Measurements from ENCODE around the gene CDKN2A. TPM values are rescaled to one million over a fixed set of nuclear protein-coding genes. Genes with fewer than 3 reads are reported as not detected.

CDKN2A gene
- total RNA-seq = 10 to 100 TPM; 15.9 to 16.6 TPM

DNA sequence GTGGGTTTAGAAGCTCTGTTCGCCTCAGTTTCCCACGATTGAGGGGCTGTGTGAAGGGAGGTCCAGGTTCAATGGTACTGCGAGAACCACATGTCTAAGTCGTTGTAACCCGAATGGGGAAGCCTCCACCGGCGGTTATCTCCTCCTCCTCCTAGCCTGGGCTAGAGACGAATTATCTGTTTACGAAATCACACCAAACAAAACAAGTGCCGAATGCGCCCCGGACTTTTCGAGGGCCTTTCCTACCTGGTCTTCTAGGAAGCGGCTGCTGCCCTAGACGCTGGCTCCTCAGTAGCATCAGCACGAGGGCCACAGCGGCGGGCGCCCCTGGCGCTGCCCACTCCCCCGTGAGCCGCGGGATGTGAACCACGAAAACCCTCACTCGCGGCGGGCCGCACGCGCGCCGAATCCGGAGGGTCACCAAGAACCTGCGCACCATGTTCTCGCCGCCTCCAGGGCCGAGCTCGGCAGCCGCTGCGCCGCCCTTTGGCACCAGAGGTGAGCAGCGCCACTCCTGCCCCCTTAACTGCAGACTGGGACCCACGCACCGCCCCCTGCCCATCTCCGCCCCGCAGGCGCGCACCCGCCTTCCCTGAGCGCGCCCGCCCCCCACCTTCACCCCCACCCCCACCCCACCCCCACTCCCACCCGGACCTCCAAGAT is at the start of gene CDKN2A:
Gene CDKN2A, minus strand, starts transcription at position 500 of the 663 bp plus-strand sequence.
- Mint-ChIP-seq H3K4me3 (peak within 1 kb of the TSS; percentile 97), H3K4me1 (peaks cover 30% of the 10 kb centered on the region), H3K27ac (peak within 1 kb of the TSS; percentile 99), H3K9me3 (peaks cover 7% of the 10 kb centered on the region), H3K27me3 (peaks cover 57% of the 10 kb centered on the region), H3K36me3 (ENCODE audit: low read depth) (peaks cover 28% of the 10 kb centered on the region)
- ChIA-PET POLR2A (no interaction called here), CTCF (interaction anchor here (1.1 to 2.8 kb wide), 2 partner anchors 14 to 178 kb away, joined by 3 to 24 read pairs; no protein-coding TSS in a partner anchor)
- peak; percentile 56 for DNase-seq

GRCh38 chr9:22043928-22044327 is 49.7 kb upstream of the CDKN2A start:
- Mint-ChIP-seq H3K9me3 (no peaks in the 10 kb centered on the region), H3K4me3 (no peak overlapping the region), H3K4me1 (peaks cover 45% of the 10 kb centered on the region), H3K27me3 (peaks cover 64% of the 10 kb centered on the region), H3K36me3 (ENCODE audit: low read depth) (peaks cover 5% of the 10 kb centered on the region), H3K27ac (no peak overlapping the region)
- DNase-seq = no peak
- POLR2A ChIA-PET = no interaction called here
- CTCF ChIA-PET = no interaction called here

- Mint-ChIP-seq H3K27me3 (peaks cover 53% of the 10 kb centered on the region), H3K36me3 (ENCODE audit: low read depth) (no peaks in the 10 kb centered on the region), H3K27ac (no peak overlapping the region), H3K9me3 (no peaks in the 10 kb centered on the region), H3K4me1 (peaks cover 42% of the 10 kb centered on the region), H3K4me3 (no peak overlapping the region)
- no peak for DNase-seq
- ChIA-PET POLR2A (no interaction called here), CTCF (interaction anchor here (1.1 to 1.4 kb wide), 3 partner anchors 11 to 232 kb away, joined by 3 to 5 read pairs (median 4); no protein-coding TSS in a partner anchor)
These were observed 47.6 kb upstream of the CDKN2A start for GRCh38 chr9:22041775-22042174.

- CTCF ChIA-PET = interaction anchor here (1.0 to 1.4 kb wide), 4 partner anchors 12 to 231 kb away, joined by 3 to 5 read pairs (median 4); no protein-coding TSS in a partner anchor
- peaks cover 49% of the 10 kb centered on the region for H3K27me3 Mint-ChIP-seq
- POLR2A ChIA-PET = no interaction called here
- no peak overlapping the region for H3K4me3 Mint-ChIP-seq
- no peaks in the 10 kb centered on the region for H3K9me3 Mint-ChIP-seq
- no peak for DNase-seq
- H3K27ac Mint-ChIP-seq = no peak overlapping the region
- H3K4me1 Mint-ChIP-seq = peaks cover 37% of the 10 kb centered on the region
- H3K36me3 Mint-ChIP-seq (ENCODE audit: low read depth) = no peaks in the 10 kb centered on the region
These were observed 47.2 kb upstream of the CDKN2A start for GRCh38 chr9:22041344-22041743.

DNA sequence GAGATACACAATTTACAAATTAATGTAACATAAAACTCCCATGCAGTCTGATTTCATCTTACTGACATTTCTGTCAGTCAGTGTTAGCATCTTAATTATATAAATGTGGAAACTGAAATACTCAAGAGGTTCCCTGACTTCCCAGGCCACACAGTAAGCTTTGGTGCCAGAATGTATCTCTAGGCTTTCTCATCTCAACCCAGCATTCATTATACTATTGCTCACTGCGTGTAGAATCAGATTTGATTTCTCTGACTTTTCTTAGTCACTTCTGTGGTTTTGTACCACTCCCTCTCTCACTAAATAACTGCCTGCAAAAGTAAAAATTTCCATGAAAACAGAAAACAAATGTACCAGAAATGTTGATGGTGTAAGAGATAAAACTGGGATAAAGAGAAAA is 46.6 kb upstream of the CDKN2A start:
- peaks cover 37% of the 10 kb centered on the region for H3K4me1 Mint-ChIP-seq
- H3K9me3 Mint-ChIP-seq = no peaks in the 10 kb centered on the region
- POLR2A ChIA-PET = no interaction called here

DNA sequence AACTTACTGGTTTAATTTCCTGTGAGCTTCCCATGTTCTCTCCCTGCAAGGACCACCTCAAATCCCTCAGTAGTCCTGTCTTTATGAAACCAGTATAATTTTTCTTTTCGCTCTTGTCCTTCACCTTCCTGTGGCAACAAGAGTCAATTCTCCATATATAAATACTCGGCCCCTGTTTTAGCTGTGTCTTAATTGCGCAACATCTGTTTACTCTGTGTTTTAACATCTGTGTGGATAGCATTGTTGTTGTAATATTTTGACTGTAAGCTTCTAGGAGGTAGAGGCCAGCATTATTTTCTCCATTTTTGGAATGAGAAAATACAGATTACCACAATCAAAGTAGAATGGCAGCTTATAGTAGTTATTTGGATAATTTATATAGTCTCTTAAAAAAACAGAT is 45.1 kb upstream of the CDKN2A start:
- ChIA-PET POLR2A (no interaction called here), CTCF (interaction anchor here (1.1 to 2.3 kb wide), 4 partner anchors 9 to 230 kb away, joined by 3 to 11 read pairs (median 4); no protein-coding TSS in a partner anchor)
- Mint-ChIP-seq H3K27me3 (peaks cover 39% of the 10 kb centered on the region), H3K4me1 (peaks cover 33% of the 10 kb centered on the region), H3K9me3 (no peaks in the 10 kb centered on the region), H3K4me3 (no peak overlapping the region), H3K36me3 (ENCODE audit: low read depth) (no peaks in the 10 kb centered on the region), H3K27ac (no peak overlapping the region)
- no peak for DNase-seq

More for the DNA sequence above, 46.6 kb upstream of the CDKN2A start:
- no peaks in the 10 kb centered on the region for H3K36me3 Mint-ChIP-seq (ENCODE audit: low read depth)
- H3K27ac Mint-ChIP-seq = no peak overlapping the region
- CTCF ChIA-PET = interaction anchor here (1.0 kb wide), 1 partner anchor 25 kb away, joined by 4 read pairs; no protein-coding TSS in a partner anchor
- H3K27me3 Mint-ChIP-seq = peaks cover 44% of the 10 kb centered on the region
- DNase-seq = no peak
- H3K4me3 Mint-ChIP-seq = no peak overlapping the region

DNA sequence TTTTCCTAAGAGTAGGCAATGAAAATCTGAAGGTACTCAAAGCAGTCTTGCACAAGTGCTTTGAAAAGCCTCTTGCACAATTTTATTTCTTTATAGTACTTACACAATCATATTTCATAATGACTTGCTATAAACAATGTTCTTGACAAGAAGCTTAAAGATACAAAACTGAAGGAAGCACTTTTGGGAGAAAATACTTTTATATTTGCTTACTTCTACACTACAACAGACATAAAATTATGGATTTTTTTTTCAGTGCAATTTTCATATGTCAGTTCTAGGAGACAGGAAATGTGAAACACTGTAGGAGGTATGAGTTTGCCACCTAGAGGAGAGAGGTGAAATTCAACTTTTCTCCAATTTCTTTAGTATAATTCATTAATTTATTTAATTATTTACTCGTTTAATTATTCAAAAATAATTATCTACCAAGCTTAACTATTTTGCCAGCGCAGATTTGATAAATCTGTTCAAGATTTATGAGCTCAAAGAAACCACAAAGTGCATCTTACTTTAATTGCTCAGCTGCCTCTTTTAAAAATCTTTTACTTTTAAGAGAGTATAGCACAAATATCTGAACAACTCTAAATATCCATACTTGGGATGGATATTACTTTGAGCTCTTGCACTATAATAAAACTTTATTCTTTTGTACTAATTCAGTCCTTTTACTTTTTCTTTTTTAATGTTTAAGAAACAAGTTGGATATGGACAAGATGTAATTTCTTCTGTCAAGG is 43.9 kb upstream of the CDKN2A start:
- POLR2A ChIA-PET = no interaction called here
- no peaks in the 10 kb centered on the region for H3K9me3 Mint-ChIP-seq
- H3K27me3 Mint-ChIP-seq = peaks cover 34% of the 10 kb centered on the region
- H3K27ac Mint-ChIP-seq = no peak overlapping the region
- H3K4me3 Mint-ChIP-seq = no peak overlapping the region
- no peaks in the 10 kb centered on the region for H3K36me3 Mint-ChIP-seq (ENCODE audit: low read depth)
- DNase-seq = no peak
- peaks cover 33% of the 10 kb centered on the region for H3K4me1 Mint-ChIP-seq
- CTCF ChIA-PET = interaction anchor here (0.6 to 2.3 kb wide), 8 partner anchors 12 to 229 kb away, joined by 3 to 11 read pairs (median 3); partner anchors contain the start of gene CDKN2B

DNA sequence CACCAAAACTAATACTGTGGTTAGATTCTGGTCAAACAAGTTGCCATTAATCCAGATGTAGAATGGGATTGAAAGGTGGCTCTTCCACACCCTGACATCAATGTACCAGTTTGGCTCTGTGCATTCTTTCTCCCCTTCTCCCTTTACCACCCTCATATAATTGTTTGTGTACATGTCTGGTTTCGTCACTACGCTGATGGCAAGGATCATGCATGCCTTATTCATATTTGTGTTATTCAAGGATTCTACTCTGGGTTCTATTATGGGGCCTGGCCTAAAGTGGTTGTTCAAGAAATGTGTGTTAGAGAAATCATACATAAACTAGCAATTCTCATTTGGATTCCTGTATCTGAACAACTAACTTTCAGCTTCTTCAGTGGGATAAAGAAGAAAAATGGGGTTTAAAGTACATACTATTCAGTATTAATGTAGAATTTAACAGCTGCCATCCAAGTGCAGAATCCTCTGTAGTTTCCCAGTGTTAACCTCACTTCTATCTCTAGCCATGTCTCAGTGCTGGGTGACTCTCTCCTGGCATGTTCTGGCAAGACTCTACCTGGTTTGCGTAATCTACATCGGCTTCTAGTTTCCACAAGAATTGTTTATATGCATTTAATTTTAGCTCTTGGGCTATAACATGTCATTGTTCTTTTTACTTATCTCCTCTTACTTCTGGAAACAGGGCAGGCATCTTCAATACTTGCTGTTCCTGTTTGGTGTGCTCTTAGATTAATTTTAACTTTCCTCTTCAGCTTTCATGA is 42.9 kb upstream of the CDKN2A start:
- Mint-ChIP-seq H3K4me3 (no peak overlapping the region), H3K9me3 (no peaks in the 10 kb centered on the region), H3K36me3 (ENCODE audit: low read depth) (no peaks in the 10 kb centered on the region), H3K27me3 (peaks cover 34% of the 10 kb centered on the region), H3K4me1 (peaks cover 33% of the 10 kb centered on the region), H3K27ac (no peak overlapping the region)
- ChIA-PET CTCF (interaction anchor here (0.5 to 2.3 kb wide), 6 partner anchors 16 to 225 kb away, joined by 3 to 11 read pairs (median 6); partner anchors contain the start of gene CDKN2B), POLR2A (no interaction called here)
- no peak for DNase-seq

DNA sequence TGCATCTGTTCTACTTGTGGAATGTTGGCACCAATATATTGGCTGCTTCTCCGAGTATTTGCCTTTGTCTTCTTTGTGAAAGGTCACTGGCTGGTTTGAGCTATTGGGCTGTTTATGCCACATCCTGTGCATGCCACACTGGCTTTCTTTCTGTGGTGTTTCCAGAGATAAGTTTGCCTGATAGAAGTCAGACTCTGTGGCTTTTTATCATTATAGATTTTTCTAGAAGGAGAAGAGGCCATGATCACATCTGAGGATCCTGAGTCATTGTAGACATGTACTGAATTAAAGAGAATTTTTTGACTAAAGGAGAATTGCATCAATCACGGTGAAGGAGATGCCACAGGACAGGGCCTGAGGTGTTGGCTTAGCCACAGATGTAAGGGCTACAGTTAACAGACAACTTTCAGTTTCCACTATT is 41.4 kb upstream of the CDKN2A start:
- no peak for DNase-seq
- H3K4me3 Mint-ChIP-seq = no peak overlapping the region
- no peaks in the 10 kb centered on the region for H3K9me3 Mint-ChIP-seq
- no peak overlapping the region for H3K27ac Mint-ChIP-seq
- H3K27me3 Mint-ChIP-seq = peaks cover 31% of the 10 kb centered on the region
- ChIA-PET CTCF (interaction anchor here (1.5 kb wide), 1 partner anchor 27 kb away, joined by 8 read pairs; the partner anchor contains the start of gene CDKN2B), POLR2A (no interaction called here)
- H3K4me1 Mint-ChIP-seq = peaks cover 20% of the 10 kb centered on the region
- H3K36me3 Mint-ChIP-seq (ENCODE audit: low read depth) = no peaks in the 10 kb centered on the region

- peaks cover 17% of the 10 kb centered on the region for H3K4me1 Mint-ChIP-seq
- H3K27me3 Mint-ChIP-seq = peaks cover 26% of the 10 kb centered on the region
- H3K36me3 Mint-ChIP-seq (ENCODE audit: low read depth) = no peaks in the 10 kb centered on the region
- ChIA-PET CTCF (no interaction called here), POLR2A (no interaction called here)
- H3K27ac Mint-ChIP-seq = no peak overlapping the region
- H3K9me3 Mint-ChIP-seq = no peaks in the 10 kb centered on the region
- no peak overlapping the region for H3K4me3 Mint-ChIP-seq
- DNase-seq = no peak
These were observed 38.9 kb upstream of the CDKN2A start for GRCh38 chr9:22033012-22033630.

DNA sequence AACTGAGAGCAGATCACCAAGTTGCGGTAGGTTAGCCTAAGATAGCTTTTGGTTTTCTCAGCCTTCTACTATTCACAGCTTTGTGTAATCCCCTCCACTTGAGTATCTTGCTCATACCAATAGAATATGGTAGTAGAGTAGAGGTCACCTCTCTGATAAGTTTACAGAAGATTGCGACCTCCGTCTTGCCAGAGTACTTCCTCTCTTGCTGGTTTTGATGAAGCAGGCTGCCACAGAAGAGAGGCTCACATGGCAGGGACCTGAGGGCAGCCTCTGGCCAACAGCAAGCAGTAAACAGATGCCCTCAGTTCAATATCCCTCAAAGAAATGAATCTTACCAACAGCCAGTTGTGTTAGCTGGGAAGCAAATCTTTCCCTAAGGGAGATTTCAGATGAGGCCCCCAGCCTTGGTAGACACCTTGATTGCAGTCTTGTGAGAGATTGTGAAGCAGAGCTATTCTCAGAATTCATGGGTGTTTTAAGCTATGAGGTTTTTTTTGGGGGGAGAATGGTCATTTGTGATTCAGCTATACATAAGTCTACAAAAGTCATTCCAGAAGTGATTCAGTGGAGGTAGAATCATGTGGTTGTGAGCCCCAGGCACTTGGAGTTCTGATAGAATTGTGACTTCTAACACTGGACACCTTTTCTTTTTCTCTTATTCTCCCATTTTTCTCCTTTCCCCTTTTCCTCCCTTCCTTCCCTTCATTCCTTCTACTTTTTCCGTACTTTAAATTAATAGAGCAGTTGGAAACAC is 37.6 kb upstream of the CDKN2A start:
- peaks cover 15% of the 10 kb centered on the region for H3K4me1 Mint-ChIP-seq
- H3K4me3 Mint-ChIP-seq = no peak overlapping the region
- no peak overlapping the region for H3K27ac Mint-ChIP-seq
- CTCF ChIA-PET = no interaction called here
- H3K9me3 Mint-ChIP-seq = no peaks in the 10 kb centered on the region
- peaks cover 26% of the 10 kb centered on the region for H3K27me3 Mint-ChIP-seq
- H3K36me3 Mint-ChIP-seq (ENCODE audit: low read depth) = no peaks in the 10 kb centered on the region
- no peak for DNase-seq
- POLR2A ChIA-PET = no interaction called here

DNA sequence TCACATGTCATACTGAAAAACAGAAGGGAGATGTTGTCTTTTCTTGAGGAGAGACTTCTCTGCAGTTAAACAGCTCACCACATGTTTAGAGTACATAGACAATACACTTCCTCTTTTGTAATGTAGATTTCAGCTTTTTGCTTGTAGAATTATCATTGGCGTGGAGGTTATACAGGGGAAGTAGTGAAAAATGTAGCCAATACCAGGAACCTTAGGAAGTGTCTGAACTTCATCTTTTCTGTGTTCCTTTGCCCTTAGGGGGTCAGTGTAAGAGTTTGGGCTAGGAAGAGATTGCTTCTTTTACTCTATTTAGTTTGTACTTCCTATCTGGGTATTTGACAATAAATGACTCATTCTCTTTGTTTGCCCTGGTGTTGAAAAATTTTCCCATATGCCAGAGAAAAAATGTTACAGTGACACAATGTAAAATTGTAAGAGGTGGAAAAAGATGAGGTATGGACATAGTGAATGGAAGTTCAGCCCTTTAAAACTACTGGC is 36.0 kb upstream of the CDKN2A start:
- Mint-ChIP-seq H3K9me3 (no peaks in the 10 kb centered on the region), H3K4me1 (peaks cover 4% of the 10 kb centered on the region), H3K27ac (no peak overlapping the region), H3K36me3 (ENCODE audit: low read depth) (no peaks in the 10 kb centered on the region), H3K27me3 (peaks cover 26% of the 10 kb centered on the region), H3K4me3 (no peak overlapping the region)
- no peak for DNase-seq
- ChIA-PET CTCF (interaction anchor here (1.3 kb wide), 1 partner anchor 21 kb away, joined by 4 read pairs; the partner anchor contains the start of gene CDKN2B), POLR2A (no interaction called here)

Data from activated CD4-positive, alpha-beta T cell treated with anti-CD3 and anti-CD28 coated beads, Interleukin-2, amount 10 ng/mL, durations not matched to agents 7 days and 5 days (primary cell).